ENCODE data around the gene PTPRK.

DNA sequence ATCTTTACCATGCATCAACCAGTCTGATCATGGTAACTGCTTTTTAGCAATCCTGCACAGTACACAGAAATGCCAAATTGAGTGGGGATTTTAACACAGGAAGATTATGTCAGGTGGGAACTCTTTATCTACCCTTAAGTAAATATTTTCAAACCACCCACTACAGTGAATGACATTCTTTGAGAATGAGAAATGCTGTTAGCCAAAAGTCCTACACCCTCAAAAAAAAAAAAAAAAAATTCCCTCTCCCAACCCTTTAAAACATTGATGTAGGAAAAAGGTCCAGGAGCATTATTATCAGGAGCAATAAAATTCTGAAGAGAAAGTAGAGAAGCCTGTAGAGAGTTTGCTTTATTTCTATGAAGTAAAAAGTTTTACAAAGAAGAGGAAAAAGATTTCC lies 312.3 kb downstream of the PTPRK start:
- TF ChIP-seq CTCF (IDR thresholded peaks at IDR 0.05; ENCODE audit: low read length) (no peak), EZH2 (IDR thresholded peaks at IDR 0.05; ENCODE audit: borderline replicate concordance, low read length) (no peak)
